Endometrial microvascular endothelial cells (primary cell): ENCODE results near the gene KCNJ14. TPM values are rescaled to one million over a fixed set of nuclear protein-coding genes. Genes with fewer than 3 reads are reported as not detected.

Experiments
- in situ Hi-C: cut with HindIII; loops from 2 replicates; pipeline ENCODE4 v1.10.0; 2017; ENCODE audit warnings: low sequenced_read_pairs, low pct_unique_long_range_greater_than_20kb; ENCODE audit errors: inconsistent ontology term
- total RNA-seq: library from RNA; depleted of rRNA; stranded (reverse); fragments of >200 nt; gene quantifications from one replicate; pipeline ENCODE4 v1.2.3, GENCODE V29; 2015; ENCODE audit errors: inconsistent ontology term

Gene KCNJ14
- total RNA-seq, 1 donor from 2014 or later: 0.84 TPM

- in situ Hi-C loops: loop anchor here (25.0 kb wide), 1 partner anchor 146 kb away; the partner anchor contains the start of genes FAM83E, RPL18, SPACA4 and SPHK2
These were observed 11.4 kb downstream of the KCNJ14 start for GRCh38 chr19:48466561-48467325.

GRCh38 chr19:48468772-48469288, 13.5 kb downstream of the KCNJ14 start:
- in situ Hi-C loops: loop anchor here (25.0 kb wide), 1 partner anchor 143 kb away; the partner anchor contains the start of genes FAM83E, RPL18, SPACA4 and SPHK2

DNA sequence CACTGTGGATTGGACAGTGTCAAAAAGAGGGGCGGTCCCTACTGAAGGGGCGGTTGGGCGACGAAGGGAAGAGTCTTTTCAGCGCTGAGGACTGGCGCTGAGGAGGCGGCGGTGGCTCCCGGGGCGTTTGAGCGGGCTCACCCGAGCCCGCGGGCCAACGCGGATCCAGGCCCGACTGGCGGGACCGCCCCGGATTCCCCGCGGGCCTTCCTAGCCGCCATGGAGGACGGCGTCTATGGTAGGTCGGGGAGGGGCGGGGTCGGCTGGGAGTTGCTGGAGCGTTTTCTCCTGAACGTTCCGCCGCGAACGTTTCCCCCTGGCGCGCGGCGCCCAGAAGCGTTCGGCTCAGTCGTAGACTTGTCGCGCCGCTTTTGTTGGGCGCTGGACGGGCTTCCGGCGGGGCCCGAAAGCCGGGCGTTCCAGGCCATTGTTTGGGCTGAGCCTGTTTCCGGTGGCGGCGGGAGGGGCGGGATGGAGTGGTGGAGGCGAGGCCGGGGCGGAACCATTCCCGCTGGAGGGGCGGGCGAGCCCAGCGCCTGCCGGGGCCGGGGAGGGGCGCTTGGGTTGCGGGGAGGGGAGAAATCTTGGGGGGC, 14.0 kb downstream of the KCNJ14 start, which contains the start of gene CYTH2:
CYTH2 (plus strand) TSS at position 81 of the 593 bp plus-strand sequence; CDS start at position 220, 139 bp downstream.
- in situ Hi-C loops: loop anchor here (25.0 kb wide), 1 partner anchor 143 kb away; the partner anchor contains the start of genes FAM83E, RPL18, SPACA4 and SPHK2

DNA sequence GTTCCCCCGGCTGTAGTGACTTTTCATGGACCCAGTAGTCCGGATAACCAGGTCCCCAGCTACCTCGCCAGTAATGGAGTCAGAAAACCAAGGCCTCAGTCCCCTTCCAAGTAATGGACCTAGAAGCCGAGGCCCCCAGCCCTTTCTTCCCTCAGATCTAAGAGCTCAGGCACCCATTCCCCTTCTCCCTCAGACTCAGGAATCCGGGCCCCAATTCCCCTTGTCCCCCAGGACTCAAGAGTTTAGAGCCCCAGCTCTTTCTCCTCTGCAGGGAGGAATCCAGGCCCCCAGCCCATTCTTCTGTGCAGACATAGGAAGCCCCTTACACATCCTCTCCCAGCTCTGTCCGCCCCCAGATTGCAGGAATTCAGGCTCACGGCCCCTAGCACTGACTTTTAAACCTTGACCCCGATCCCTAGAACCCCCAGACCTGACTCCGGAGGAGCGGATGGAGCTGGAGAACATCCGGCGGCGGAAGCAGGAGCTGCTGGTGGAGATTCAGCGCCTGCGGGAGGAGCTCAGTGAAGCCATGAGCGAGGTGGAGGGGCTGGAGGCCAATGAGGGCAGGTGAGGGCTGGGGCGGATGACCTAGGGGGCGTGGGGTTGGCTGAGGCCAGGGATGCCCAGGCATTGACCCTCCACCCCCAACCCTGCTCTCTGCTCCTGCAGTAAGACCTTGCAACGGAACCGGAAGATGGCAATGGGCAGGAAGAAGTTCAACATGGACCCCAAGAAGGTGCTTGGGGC, 14.7 kb downstream of the KCNJ14 start:
- in situ Hi-C loops: loop anchor here (25.0 kb wide), 1 partner anchor 142 kb away; the partner anchor contains the start of genes FAM83E, RPL18, SPACA4 and SPHK2

DNA sequence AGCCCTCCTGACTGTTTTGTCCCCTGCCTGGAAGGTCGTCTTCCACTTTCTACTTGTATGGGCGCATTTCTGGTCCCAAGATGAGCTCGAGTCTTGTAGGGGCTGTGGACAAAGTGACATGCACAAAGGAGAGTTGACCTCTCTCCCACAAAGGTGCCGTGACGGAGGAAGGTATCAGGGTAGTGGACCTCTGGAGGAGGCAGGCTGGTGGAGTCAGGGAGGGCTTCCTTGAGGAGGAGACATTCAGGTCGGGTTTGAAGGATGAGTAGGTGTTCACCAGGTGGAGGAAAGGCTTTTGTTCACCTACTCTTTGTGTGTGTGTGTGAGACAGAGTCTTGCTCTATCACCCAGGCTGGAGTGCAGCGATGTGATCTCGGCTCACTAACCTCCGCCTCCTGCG, 15.5 kb downstream of the KCNJ14 start:
- in situ Hi-C loops: loop anchor here (25.0 kb wide), 1 partner anchor 141 kb away; the partner anchor contains the start of genes FAM83E, RPL18, SPACA4 and SPHK2

DNA sequence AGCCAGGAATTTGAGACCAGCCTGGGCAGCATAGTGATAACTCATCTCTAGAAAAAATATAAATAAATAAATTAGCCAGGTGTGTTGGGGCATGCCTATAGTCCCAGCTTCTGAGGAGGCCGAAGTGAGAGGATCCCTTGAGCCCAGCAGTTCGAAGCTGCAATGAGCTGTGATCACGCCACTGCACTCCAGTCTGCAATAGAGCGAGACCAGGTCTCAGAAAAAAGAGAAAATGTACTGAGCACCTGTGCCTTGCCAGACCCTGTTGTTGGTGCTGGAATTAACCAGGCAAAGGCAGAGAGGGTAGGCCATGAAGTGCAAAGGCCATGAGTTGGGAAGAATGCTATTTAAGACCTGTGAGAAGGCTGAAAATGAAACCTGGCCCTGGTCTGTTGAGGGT, 16.5 kb downstream of the KCNJ14 start:
- in situ Hi-C loops: loop anchor here (25.0 kb wide), 1 partner anchor 140 kb away; the partner anchor contains the start of genes FAM83E, RPL18, SPACA4 and SPHK2

GRCh38 chr19:48473161-48473966, 18.0 kb downstream of the KCNJ14 start:
- in situ Hi-C loops: loop anchor here (25.0 kb wide), 1 partner anchor 139 kb away; the partner anchor contains the start of genes FAM83E, RPL18, SPACA4 and SPHK2

GRCh38 chr19:48474084-48474592, 18.8 kb downstream of the KCNJ14 start:
- in situ Hi-C loops: loop anchor here (25.0 kb wide), 1 partner anchor 138 kb away; the partner anchor contains the start of genes FAM83E, RPL18, SPACA4 and SPHK2

- in situ Hi-C loops: no loop called here
These were observed 20.1 kb downstream of the KCNJ14 start for GRCh38 chr19:48475369-48476068.

GRCh38 chr19:48476176-48476575, 20.8 kb downstream of the KCNJ14 start:
- in situ Hi-C loops: no loop called here

DNA sequence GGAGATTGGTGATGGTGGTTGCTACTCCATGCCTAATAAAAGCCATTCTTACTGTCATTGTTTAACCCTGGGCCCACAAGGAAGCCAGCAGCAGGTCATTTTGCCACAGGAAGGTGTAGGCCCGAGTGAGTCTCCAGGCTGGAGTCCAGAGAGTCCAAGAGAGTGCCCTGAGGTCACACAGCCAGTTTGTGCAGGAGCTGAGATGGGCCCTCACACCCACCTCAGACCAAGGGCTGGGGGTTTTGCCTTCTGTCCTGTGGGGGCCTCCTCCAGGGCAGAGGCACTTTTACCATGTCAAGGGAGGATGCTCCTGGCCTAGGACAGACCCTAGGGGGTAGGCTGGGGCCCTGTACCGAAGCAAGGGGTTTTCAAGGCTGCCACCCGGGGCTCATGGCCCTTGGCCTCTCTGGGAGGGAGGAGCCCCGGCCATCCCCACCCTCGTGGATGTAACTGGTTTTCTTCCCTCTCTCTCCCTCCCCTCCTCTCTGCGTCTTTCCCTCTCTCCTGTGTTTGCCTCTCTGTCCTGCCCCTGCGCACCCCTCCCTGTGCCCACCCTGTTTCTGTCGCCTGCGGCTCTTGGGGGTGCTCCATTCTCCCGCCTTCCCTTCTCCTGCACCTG, 21.8 kb downstream of the KCNJ14 start:
- in situ Hi-C loops: no loop called here

DNA sequence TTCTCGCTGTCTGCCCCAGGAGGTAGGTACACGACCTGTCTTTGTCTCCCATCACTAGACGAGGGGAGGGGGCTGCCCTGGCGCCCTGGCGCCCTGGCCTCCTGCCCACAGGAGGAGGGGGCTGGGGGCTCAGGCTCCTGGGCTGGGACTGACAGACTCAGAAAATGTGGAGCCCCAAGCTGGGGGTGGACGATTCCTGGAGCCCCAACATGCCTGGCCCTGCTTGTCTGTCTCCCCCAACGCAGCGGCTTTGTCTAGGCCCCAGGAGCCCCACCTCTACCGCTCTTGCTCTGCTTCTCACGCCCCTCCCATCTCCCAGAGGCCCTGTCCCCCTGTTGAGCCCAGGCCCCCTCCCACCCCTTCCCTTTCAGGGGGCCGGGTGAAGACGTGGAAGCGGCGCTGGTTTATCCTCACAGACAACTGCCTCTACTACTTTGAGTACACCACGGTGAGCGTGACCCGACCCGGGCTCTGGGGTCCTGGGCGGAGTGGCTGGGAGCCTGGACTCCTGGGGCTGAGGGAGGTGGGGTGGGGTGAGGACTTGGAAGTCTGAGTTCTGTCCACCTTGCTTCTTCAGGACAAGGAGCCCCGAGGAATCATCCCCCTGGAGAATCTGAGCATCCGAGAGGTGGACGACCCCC, 22.4 kb downstream of the KCNJ14 start:
- in situ Hi-C loops: no loop called here

- in situ Hi-C loops: no loop called here
These were observed 23.2 kb downstream of the KCNJ14 start for GRCh38 chr19:48478339-48479256.

GRCh38 chr19:48479686-48480085, 24.3 kb downstream of the KCNJ14 start:
- in situ Hi-C loops: no loop called here

DNA sequence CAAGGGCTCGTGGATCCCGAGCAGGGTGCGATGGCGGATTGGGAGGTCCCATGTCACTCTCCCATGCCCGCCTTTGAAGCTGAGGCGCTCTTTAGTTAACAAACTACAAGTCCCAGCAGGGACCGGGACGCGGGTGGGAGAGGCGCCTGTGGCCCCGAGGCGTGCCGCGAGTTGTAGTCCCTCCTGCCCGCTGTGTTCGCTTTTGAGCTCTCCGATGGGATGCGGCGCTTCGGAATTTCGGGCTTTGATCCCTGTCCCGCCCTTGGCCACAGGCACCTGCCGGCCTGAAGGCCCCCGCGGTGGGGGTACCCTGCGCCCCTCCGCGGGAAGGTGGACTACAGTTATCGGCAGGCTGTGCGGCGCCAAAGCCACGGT, 24.8 kb downstream of the KCNJ14 start:
- in situ Hi-C loops: no loop called here
